ENCODE results near the gene NANOS3. TPM values are rescaled to one million over a fixed set of nuclear protein-coding genes. Genes with fewer than 3 reads are reported as not detected.
"Not testable (repeated sequence)": the region's sequence is repeated elsewhere in the genome, so short reads cannot be mapped to it uniquely, and the experiment has no call there.

NANOS3 gene
- total RNA-seq, 2 donors from 2014 or later: 1.00 TPM; not detected in 1

DNA sequence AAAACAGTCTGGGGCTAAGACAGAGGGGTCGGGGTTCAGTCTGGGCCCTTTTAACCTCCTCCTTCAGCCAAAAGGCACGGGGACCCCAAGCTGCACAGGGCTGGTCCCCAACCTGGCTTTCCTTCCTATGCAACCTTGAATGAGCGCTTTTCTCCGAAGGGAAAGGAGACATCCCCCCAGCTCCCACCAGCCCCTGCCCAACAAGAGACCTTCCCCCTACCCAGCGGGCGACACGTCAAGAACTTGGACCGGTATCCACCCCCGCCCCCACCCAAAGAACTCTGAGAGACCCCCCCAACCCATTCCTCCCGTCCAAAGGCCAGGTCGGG lies 35.0 kb upstream of the NANOS3 start:
- DNase-seq (ENCODE audit: low spot score): no peak
- intact Hi-C loops (cut with DNase I): loop anchor here in 1 of 2 donors (10.0 kb wide), 1 partner anchor 687 kb away; the partner anchor contains the start of genes IER2 and STX10

DNA sequence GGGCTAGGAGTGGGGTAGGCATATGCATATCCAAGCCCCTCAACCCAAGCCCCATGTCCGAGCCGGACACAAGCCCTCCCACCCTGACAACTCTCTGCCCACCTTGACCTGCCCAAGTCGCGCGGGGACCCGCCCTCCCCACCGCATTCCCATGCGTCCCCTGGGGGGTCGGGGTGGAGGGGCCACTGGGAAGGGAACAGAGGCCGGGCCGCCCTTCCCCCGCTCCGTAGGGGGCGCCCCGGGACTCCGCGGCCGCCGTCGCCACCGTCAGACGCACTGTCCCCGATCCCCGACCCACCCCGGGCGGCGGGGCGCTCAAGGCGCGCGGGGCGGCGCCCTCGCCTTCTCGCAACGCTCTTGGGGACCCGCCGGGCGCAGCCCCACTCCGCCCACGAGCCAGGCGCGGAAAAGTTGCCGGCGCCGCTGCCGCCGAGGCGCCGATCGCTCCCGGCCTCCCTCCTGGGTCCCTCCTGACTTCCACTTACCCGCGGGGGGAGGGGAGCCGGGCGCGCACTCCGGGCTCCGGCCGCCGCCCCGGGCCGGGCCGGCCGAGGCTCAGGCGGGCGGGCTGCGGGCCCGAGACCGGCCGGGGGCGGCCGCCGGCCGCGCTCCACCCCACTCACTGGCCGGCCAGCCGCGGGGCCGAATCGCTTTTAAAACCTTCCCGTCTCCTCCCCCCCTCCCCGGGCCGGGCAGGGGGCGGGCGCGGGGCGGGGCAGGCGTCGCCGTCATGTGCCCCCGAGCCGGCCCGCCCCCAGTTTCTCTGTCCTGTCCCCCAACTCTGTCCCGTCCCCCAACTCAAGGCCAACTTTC lies 34.4 kb upstream of the NANOS3 start:
- peak; percentile 96 for DNase-seq (ENCODE audit: low spot score)
- intact Hi-C loops (cut with DNase I): loop anchor here in 1 of 2 donors (10.0 kb wide), 1 partner anchor 688 kb away; the partner anchor contains the start of genes IER2 and STX10

DNA sequence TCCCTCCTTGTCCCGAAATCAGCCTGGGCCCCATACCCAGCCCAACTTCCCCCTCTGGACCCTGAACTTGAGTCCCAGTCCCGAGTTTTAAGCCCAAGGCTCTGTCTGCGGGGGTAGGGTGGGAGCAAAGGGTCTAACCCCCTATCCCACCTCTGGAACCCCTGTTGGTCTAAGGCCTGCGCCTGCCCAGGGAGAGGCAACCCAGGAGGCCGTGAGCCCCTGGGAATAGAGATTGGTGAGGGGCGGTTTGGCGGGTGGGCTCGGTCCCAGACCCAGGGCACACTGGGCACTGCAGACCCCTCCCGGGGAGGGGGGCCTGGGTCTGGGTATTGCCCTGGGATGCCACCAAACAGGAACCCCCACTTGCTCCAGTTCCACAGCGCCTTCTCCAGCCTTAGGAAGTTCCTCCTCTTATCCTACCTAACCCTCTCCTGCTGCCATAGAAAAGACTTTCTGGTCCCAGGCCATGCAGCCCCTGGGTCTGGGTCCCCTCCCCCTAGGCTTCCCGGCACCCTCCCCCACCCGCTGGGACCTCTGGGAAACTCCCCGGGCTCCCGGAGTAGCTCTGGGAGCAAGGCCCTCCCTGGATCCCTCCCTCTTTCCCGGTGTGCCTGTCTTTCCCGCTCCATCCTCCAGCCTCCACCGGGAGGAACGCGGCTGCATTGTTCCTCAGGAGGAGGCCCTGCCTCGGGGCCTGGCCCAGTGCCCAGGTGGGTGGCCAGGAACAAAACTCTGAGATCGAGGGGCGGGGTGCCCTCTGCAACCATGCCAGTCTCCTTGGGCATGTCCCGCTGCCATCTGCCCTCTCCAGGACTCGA lies 33.6 kb upstream of the NANOS3 start:
- DNase-seq (ENCODE audit: low spot score): no peak
- intact Hi-C loops (cut with DNase I): loop anchor here in 1 of 2 donors (10.0 kb wide), 1 partner anchor 689 kb away; the partner anchor contains the start of genes IER2 and STX10

DNA sequence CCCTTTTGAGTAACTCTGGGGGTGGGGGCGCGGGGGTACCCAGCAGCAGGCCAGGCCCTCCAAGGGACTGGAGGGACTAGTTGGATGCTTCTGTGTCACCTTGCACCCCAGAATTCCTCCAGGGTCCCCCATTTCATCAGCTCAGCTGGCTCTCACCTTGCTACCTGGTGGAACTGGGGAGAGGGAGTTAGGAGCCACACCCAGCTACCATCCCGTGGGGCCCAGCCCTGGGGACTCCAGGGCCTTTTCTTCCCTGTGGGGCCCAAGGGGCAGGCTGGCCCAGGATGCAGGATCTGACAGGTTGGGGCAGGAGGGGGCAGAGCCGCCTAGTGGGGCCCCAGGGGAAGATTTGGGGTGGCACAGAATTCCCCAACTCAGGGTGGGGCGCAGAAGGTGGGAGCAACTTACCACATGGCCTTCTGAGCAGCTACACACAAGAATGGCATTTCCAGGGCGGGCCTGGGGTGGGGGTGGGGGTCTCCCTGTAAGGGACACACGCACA lies 32.8 kb upstream of the NANOS3 start:
- DNase-seq (ENCODE audit: low spot score): no peak
- intact Hi-C loops (cut with DNase I): loop anchor here in 1 of 2 donors (10.0 kb wide), 1 partner anchor 689 kb away; the partner anchor contains the start of genes IER2 and STX10

DNA sequence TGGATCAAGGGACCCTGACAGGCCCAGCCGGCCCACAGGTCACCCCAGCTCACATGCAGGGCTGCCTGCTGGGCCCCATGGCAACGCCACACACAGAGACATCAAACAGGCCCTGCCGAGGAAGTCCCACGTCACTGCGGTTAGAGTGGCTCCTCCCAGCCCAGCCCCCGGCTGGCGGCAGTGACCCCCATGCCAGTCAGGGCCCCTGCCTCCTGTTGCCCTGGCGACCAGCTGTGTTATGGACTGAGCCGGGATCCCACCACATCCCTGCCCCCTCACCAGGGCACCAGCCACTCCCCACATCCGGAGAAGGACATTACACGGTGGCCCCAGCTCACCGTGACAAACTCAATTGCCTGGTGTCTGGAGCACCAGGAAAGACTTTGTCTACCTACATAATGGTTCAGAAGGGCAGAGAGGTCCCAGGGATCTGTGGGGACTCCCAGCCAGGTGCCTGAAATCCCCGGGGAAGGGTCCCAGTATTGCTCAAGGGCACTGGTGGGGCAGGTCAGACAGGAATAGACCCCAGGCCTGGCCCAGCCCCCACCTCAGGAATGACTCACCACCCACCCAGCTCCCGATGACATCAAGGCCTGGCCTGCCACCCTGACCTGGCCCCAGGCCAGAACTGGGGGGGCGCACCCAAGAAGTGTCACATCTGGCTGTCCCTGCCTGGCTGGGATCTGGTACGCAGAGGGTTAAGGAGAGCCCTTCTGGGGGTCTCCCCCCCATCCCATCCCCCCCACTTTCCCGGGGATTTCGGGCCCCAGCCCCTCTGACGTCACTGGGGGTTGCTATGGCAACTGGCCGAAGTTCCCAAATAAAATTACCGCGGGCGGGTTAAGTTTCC lies 30.2 kb upstream of the NANOS3 start:
- DNase-seq (ENCODE audit: low spot score): peak; percentile 97
- intact Hi-C loops (cut with DNase I): loop anchor here in 1 of 2 donors (10.0 kb wide), 1 partner anchor 692 kb away; the partner anchor contains the start of genes IER2 and STX10

DNA sequence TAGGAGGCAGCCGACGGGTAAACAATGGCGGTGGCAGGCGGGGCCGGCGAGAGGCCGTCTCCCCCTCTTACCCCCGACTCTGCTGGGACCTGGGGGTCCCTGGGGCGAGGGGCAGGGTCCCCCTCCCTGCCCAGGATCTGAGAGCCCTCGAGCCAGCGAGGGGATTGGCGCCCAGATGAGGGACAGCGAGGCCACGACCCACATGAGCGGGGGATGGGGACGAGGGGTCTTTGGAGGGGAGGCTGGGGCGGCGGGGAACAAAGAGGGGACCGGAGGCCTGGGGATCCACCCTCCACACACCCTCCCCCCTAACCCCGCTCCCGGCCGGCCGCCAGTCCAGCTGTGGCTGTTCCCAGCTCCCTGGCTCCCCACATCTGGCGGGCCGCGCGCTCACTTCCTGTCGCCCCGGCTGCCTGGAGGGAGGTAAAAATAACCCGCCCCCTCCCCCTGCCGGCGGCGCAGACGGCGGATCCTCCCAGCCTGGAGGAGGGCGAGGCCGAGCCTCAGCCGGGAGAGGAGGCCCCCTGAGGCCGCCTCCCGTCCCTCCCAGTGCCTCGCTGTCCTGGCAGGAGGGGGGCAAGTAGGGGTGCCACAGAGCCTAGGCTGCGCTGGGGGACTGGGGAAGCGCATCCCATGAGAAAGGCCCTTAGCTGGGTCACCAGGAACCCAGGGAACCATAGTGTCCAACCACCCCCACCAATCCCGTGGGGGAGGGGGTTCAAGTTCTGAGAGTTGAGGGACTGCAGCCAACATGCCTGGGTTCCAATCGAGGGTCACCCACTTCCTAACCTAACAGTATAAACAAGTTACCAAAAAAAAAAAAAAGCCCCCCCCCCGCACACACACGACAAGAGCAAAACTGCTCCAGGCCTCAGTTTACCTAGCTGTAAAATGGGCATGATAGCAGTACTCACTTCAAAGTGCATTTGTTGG lies 29.3 kb upstream of the NANOS3 start:
- DNase-seq (ENCODE audit: low spot score): peak; percentile 99
- intact Hi-C loops (cut with DNase I): loop anchor here in 1 of 2 donors (10.0 kb wide), 1 partner anchor 693 kb away; the partner anchor contains the start of genes IER2 and STX10

DNA sequence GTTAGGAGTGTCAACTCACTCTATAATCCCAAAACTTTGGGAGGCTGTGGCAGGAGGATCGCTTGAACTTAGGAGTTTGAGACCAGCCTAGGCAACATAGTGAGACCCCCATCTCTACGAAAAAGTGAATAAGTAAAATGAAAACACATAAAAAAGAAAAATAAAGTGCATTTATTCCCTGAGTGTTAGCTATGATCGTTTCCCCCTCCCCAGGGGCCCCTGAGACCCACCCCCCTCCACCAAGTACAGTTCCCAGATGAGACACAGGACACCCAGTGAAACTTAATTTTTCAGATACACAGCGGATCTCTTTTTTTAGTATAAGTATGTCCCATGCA lies 28.6 kb upstream of the NANOS3 start:
- DNase-seq (ENCODE audit: low spot score): no peak
- intact Hi-C loops (cut with DNase I): loop anchor here in 1 of 2 donors (10.0 kb wide), 1 partner anchor 694 kb away; the partner anchor contains the start of genes IER2 and STX10

DNA sequence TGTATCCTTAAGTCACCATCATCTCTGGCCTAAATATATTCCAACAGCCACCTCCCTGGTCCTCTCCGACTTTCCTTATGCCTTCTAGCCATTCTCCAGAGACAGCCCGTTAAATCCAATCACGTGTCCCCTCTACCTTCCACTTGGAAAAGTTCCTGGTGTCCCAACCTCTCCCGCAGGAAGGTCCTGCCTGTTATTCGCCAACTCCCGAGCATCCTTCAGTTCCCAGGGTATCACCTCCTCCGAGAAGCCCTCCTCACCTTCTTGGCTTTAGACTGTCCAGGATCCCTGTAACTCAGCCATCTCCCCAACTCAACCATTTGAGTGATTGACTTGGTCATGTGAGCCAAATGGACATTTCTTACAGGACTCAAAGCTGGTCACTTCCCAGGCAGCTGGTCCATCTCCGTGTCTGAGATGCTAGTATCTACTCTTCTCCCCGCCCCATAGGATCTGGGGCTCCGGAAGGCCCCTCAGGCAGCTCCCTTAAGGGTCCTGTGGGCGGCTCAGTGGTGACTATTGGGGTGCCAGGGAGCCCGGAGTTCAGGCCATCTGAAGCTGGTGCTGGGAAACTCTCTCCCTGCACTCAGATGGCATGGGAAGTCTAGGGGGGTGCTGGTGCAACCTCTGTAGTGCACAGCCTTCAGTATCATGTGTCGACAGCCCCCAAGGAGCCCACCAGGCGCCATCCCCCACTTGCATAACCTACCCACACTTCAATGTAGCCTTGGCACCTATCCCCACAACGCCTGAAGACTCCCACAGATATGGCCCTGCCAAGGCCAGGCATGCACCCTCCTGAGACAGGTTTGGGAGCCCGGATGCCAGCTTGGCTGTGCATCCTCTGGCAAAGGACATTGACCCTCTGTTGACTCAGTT lies 27.9 kb upstream of the NANOS3 start:
- DNase-seq (ENCODE audit: low spot score): no peak
- intact Hi-C loops (cut with DNase I): loop anchor here in 1 of 2 donors (10.0 kb wide), 1 partner anchor 694 kb away; the partner anchor contains the start of genes IER2 and STX10

DNA sequence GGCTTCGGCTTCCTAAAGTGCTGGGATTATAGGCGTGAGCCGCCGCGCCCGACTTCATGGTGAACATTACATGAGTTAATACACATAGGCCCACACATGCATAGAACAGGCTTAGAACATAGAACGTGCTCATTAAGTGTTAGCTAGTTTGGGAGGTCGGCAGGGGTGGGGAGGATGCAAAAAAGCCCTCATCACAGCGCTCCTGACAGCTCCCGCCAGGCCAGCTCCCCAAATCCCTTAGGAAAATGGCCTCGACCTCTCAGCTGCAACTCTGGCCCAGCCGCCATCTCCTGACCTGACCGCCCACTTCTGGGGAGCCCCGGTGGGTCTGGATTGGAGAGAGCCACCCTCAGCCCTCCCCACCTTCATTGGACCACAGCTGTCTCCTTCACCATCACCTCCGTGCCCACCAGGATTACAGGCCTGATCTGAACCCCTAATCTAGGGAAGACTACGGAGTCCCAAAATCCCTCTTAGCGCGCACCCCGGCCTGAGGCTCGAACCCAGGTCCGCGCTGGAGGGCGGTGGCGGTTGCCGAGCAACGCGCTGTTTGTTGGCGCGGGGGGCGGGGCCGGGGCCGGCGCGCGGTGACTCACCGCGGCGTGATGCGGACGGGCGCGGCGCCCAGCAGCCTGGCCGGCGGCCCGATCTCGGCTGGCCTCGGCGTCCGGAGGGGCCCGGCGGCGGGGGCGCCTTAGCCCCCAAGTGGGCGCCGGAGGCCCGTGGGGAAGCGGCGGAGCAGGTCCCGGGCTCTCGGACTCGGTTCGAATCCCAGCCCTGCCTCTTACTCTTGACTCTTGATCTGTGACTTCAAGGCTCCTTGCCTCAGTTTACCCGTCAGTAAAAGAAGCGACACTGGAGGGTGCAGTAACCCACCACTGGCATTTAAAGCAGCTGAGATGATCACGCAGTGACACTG lies 26.7 kb upstream of the NANOS3 start:
- peak; percentile 95 for DNase-seq (ENCODE audit: low spot score)
- intact Hi-C loops (cut with DNase I): loop anchor here in 1 of 2 donors (10.0 kb wide), 1 partner anchor 695 kb away; the partner anchor contains the start of genes IER2 and STX10

DNA sequence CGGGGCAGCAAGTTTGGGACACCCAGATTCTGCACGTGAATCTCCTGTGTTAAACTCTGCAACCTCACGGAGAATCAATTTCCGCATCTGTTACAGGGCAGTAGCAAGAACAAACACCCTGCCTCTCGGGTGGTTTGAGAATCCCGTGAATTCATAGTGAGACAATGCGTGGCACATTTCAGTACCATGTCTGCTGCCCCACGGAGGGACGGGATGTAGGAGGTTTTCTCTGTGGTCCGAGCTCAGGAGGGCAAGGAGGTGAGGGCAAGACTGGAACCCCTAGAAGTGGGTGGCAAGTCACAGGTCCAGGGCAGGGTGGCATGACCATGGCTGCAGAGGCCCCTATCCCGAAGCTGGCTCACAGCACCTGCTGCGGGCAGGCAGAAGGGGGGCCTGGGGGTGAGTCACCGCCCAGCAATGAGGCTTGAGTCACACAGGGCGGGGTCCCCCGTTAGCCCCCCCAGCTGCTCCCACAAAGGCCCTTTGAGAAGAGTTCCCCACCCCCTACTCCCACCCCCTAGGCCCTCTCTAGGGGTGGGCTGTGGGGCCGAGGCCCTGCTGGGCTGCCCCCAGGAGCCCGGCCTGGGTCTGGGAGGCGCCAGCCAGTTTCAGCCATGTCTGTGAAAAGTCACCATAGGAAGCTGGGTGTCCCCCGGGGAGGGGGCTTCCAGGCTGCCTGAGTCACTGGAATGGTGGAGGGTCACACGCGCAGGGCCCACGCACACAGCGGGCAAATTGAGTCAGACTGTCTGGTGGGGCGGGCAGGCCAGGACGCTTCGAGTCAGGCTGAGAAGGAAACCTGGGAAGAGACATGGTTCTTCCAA lies 25.8 kb upstream of the NANOS3 start:
- DNase-seq (ENCODE audit: low spot score): peak; percentile 96
- intact Hi-C loops (cut with DNase I): no loop called here

DNA sequence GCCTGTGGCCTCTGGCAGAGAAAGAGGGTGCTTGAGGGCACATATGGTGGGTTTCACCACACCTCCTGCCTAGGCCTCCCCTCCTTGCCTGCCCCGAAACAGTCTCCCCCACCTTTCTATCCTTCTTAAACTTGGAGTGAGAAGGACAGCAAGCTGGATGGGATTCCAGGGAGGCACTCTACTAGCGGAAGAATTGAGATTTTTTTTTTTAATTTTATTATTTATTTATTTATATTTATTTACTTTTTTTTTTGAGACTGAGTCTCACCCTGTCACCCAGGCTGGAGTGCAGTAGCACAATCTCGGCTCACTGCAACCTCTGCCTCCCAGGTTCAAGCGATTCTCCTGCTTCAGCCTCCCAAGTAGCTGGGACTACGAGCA lies 25.2 kb upstream of the NANOS3 start:
- DNase-seq (ENCODE audit: low spot score); intact Hi-C loops (cut with DNase I): not testable (repeated sequence)

DNA sequence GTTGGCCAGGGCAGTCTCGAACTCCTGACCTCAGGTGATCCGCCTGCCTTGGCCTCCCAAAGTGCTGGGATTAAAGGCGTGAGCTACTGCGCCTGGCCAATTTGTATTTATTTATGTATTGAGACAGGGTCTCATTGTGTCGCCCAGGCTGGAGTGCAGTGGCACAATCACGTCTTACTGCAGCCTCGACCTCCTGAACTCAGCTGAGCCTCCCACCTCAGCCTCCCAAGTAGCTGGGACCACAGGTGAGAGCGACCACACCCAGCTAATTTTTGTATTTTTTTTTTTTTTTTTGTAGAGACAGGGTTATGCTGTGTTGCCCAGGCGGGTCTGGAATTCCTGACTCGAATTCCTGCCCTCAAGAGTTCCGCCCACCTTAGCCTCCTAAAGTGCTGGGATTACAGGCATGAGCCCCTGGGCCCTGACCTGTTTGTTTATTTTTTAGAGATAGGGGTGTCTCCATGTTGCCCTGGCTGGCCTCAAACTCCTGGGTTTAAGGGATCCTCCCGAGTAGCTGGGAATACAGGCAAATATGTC lies 24.7 kb upstream of the NANOS3 start:
- DNase-seq (ENCODE audit: low spot score); intact Hi-C loops (cut with DNase I): not testable (repeated sequence)

DNA sequence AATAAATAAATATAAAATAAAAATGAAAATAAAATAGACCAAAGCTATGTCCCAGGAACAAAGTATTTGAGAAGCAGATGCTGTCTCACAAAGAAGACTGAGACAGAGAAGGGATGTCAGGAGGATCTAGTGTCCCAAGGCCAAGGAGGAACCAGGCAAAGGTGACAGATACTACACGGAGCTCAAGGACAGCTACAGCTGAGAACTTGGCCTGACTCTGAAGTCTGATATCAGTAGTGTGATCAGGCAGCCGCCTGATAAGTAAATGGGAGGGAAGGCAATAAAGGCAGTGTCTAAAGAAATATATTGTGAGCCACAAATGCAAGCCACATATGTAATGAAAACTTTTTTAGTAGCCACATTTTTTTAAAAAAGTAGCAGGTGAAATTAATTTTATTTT lies 20.4 kb upstream of the NANOS3 start:
- intact Hi-C loops (cut with DNase I): no loop called here
- no peak for DNase-seq (ENCODE audit: low spot score)

DNA sequence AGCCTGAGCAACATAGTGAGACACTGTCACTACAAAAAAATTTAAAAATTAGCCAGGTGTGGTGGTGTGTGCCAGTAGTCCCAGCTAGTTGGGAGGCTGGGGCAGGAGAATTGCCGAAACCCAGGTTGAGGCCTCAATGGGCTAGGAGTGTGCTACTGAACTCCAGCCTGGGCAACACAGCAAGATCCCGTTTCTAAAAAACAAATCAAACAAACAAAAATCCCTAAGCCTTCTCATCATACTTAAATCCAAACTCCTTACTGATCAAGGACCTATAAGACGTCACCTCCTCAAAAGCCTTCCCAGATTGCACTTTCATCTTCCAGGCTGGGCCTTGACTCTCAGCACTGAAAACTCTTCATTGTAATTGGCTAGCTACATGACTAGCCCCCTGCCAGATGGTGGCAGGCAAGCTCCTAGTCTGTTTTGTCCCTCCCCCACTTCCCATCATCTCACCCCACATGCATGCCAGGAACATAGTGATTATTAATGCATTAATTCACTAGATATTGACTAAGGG lies 17.5 kb upstream of the NANOS3 start:
- no peak for DNase-seq (ENCODE audit: low spot score)

More for the DNA sequence above, 17.5 kb upstream of the NANOS3 start:
- intact Hi-C loops (cut with DNase I): no loop called here

Measured in posterior vena cava (tissue), 2 donors.